ENCODE data around the gene TRAPPC4. TPM values are rescaled to one million over a fixed set of nuclear protein-coding genes. Genes with fewer than 3 reads are reported as not detected.
"Not testable (repeated sequence)": the region's sequence is repeated elsewhere in the genome, so short reads cannot be mapped to it uniquely, and the experiment has no call there.

The TRAPPC4 gene
- total RNA-seq, 2 experiments from 2014 or later, result 58.6 to 65.0 TPM

DNA sequence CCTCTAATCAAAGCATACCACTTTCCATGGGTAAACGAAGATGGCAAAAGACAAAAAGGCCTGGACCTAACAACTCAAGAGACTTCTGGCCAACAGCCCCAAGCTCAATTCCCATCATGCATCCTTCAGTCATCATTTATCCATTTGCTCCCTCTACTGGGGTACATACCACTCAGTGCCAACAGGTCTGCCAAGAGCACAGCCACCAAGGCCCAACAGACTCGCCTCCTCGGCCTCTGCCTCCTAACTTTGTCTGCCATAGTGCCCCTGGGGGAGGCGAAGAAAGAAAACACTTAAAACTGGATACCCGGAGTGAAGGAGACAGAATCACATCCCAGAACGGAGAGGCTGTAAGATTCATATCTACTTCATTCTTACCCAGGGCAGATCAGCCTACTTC is 37.3 kb downstream of the TRAPPC4 start:
- H3K4me1 Mint-ChIP-seq (ENCODE audit: low read depth), result peaks cover 30% of the 10 kb centered on the region
- peak overlapping the region; percentile 78 for H3K27ac Mint-ChIP-seq
- H3K4me3 Mint-ChIP-seq, result peak overlapping the region; percentile 97
- no peak for ATAC-seq
- no peaks in the 10 kb centered on the region for H3K27me3 Mint-ChIP-seq (ENCODE audit: low read depth)
- peak; percentile 32 for DNase-seq
- CTCF ChIA-PET, result interaction anchor here (0.8 to 2.6 kb wide), 12 partner anchors 12 to 366 kb away, joined by 3 to 12 read pairs (median 4); partner anchors contain the start of genes SLC37A4, TRAPPC4 and VPS11
- H3K36me3 Mint-ChIP-seq (ENCODE audit: low read depth), result peaks cover 58% of the 10 kb centered on the region
- POLR2A ChIA-PET, result interaction anchor here (0.5 to 4.1 kb wide), 14 partner anchors 8 to 269 kb away, joined by 3 to 28 read pairs (median 6); partner anchors contain the start of genes C2CD2L, HMBS, RPS25 and TRAPPC4
- H3K9me3 Mint-ChIP-seq (ENCODE audit: insufficient read depth), result no peaks in the 10 kb centered on the region

DNA sequence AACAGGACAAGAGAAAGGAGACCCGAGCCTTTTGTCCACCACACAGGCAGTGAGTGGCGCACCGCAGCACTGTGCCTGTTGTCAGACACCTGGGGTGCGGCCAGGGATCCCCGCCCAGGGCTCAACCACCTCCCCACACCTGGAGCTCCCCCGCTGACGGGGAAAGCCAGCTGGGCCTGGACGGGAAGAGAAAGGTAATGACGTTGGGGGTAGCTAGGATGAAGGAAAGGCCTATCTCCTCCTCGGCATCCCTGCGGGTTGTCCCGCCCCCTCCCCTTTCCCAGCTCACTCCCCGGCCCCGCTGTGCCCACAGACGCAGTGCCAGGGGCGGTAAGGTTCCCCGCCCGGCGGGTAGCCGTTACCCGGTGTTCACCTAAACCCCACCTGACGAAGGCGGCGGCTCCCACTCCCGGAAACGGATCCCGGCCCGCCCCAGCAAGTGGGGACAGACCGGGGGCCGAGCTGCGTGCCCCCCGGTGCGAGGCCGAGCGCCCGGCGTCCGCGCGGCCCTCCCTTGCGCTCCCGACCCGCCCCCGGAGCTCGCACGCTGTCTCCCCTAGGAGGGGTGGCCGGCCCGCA is 37.9 kb downstream of the TRAPPC4 start:
- no peaks in the 10 kb centered on the region for H3K27me3 Mint-ChIP-seq (ENCODE audit: low read depth)
- ChIA-PET POLR2A (interaction anchor here (0.5 to 4.1 kb wide), 15 partner anchors 9 to 269 kb away, joined by 3 to 28 read pairs (median 5); partner anchors contain the start of genes C2CD2L, HMBS, RPS25 and TRAPPC4), CTCF (interaction anchor here (0.5 to 2.6 kb wide), 12 partner anchors 11 to 268 kb away, joined by 3 to 12 read pairs (median 4); partner anchors contain the start of genes DPAGT1, SLC37A4 and VPS11)
- H3K4me3 Mint-ChIP-seq, result peak overlapping the region; percentile 97
- peaks cover 51% of the 10 kb centered on the region for H3K36me3 Mint-ChIP-seq (ENCODE audit: low read depth)
- DNase-seq (peak; percentile 56), ATAC-seq (peak; percentile 10)
- H3K9me3 Mint-ChIP-seq (ENCODE audit: insufficient read depth), result no peaks in the 10 kb centered on the region
- H3K4me1 Mint-ChIP-seq (ENCODE audit: low read depth), result peaks cover 30% of the 10 kb centered on the region
- H3K27ac Mint-ChIP-seq, result peak overlapping the region; percentile 99

DNA sequence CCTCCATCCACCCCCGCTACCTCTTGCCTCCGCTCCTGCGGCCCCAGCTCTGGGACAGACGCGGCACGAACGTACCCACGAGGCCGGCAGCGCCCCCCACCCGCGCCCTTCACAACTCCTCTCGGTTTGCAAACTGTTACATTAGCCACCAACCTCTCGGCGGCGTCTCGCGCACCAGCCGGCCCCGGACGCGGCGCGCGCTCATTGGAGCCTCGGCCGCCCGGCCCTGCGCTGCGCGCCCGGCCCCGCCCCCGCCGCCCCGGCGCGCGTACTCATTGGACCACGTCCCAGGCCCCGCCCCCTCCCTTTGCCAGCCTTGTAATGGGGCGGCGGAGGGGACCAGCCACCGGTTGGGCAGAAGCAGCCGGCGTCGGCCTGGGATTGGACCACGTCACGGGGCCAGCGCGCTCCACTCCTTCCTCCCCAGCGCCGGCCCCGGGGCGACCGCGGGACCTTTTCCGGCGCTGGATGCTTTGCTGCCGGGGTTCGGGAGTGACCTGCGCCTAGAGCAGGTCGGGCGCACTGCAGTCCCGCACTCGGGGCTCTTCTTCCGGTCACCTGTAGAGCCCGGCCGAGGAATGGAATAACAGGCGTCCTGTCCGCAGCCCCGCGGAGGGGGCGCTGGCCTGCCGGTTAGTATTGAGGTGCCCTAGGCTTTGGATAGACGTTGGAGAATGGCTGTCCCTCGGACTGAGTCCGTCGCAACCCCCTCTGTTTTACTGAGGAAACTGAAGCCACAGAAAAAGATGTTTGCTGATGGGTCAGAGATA is 38.6 kb downstream of the TRAPPC4 start, which contains the start of gene HYOU1:
HYOU1 (minus strand) TSS at position 206 of the 770 bp plus-strand sequence. CDS start 1,045 bp downstream, outside the sequence.
- CTCF ChIA-PET, result interaction anchor here (0.7 to 2.6 kb wide), 11 partner anchors 10 to 268 kb away, joined by 3 to 12 read pairs (median 6); partner anchors contain the start of genes DPAGT1, SLC37A4 and VPS11
- POLR2A ChIA-PET, result interaction anchor here (0.9 to 4.1 kb wide), 16 partner anchors 10 to 268 kb away, joined by 3 to 28 read pairs (median 6); partner anchors contain the start of genes C2CD2L, HINFP, HMBS and RPS25
- Mint-ChIP-seq H3K36me3 (ENCODE audit: low read depth) (peaks cover 46% of the 10 kb centered on the region), H3K9me3 (ENCODE audit: insufficient read depth) (no peaks in the 10 kb centered on the region), H3K4me3 (peak within 1 kb of the TSS; percentile 97), H3K4me1 (ENCODE audit: low read depth) (peaks cover 30% of the 10 kb centered on the region), H3K27ac (peak within 1 kb of the TSS; percentile 99), H3K27me3 (ENCODE audit: low read depth) (no peaks in the 10 kb centered on the region)
- DNase-seq (peak; percentile 99), ATAC-seq (peak; percentile 96)

DNA sequence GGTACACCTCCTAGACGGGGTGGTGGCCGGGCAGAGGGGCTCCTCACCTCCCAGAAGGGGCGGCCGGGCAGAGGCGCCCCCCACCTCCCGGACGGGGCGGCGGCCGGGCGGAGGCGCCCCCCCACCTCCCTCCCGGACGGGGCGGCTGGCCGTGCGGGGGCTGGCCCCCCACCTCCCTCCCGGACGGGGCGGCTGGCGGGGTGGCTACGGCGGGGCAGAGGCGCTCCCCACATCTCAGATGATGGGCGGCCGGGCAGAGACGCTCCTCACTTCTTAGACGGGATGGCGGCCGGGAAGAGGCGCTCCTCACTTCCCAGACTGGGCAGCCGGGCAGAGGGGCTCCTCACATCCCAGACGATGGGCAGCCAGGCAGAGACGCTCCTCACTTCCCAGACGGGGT is 40.6 kb downstream of the TRAPPC4 start:
- H3K27me3 Mint-ChIP-seq (ENCODE audit: low read depth); CTCF ChIA-PET; ATAC-seq; H3K4me3 Mint-ChIP-seq; H3K9me3 Mint-ChIP-seq (ENCODE audit: insufficient read depth); POLR2A ChIA-PET; DNase-seq; H3K27ac Mint-ChIP-seq: not testable (repeated sequence)
- Mint-ChIP-seq H3K4me1 (ENCODE audit: low read depth) (peaks cover 30% of the 10 kb centered on the region), H3K36me3 (ENCODE audit: low read depth) (peaks cover 26% of the 10 kb centered on the region)

DNA sequence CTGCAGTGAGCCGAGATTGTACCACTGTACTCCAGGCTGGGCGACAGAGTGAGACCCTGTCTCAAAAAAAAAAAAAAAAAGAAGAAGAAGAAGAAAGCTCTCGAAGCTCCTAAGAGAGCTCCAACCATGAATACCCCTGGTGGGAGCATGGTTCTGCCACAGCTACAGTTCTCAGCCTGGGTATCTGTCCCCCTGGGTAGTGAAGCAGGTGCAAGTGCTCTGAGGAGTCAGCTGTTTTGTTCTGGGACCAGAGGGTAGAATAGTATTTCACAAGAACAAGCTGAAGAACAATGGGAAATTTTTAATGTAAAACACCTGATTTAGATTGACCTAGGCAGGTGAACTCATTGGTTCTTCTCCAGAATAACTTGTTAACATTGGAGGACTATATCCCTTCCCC is 42.7 kb downstream of the TRAPPC4 start:
- Mint-ChIP-seq H3K27ac (no peak overlapping the region), H3K4me1 (ENCODE audit: low read depth) (peaks cover 30% of the 10 kb centered on the region), H3K36me3 (ENCODE audit: low read depth) (peaks cover 11% of the 10 kb centered on the region), H3K4me3 (no peak overlapping the region), H3K9me3 (ENCODE audit: insufficient read depth) (no peaks in the 10 kb centered on the region), H3K27me3 (ENCODE audit: low read depth) (no peaks in the 10 kb centered on the region)
- CTCF ChIA-PET, result no interaction called here
- POLR2A ChIA-PET, result interaction anchor here (1.2 kb wide), 1 partner anchor 33 kb away, joined by 5 read pairs; a partner anchor contains a TSS
- no peak for DNase-seq
- ATAC-seq, result no peak

DNA sequence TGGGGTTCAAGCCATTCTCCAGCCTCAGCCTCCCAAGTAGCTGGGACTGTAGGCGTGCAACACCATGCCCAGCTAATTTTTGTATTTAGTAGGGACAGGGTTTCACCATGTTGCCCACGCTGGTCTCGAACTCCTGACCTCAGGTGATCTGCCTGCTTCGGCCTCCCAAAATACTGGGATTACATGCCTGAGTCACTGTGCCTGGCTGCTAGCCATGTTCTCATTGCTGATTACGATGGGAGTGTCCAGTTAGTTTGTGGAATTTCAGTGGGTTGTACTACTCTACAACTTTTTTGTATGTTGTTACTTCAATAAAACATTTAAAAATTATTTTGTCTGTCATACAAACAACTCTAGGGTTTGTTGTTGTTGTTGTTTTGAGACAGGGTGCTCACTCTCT is 44.2 kb downstream of the TRAPPC4 start:
- no peak for ATAC-seq
- Mint-ChIP-seq H3K27me3 (ENCODE audit: low read depth) (no peaks in the 10 kb centered on the region), H3K4me3 (no peak overlapping the region), H3K4me1 (ENCODE audit: low read depth) (peaks cover 38% of the 10 kb centered on the region), H3K9me3 (ENCODE audit: insufficient read depth) (no peaks in the 10 kb centered on the region), H3K27ac (no peak overlapping the region), H3K36me3 (ENCODE audit: low read depth) (peaks cover 8% of the 10 kb centered on the region)
- POLR2A ChIA-PET, result interaction anchor here (1.3 kb wide), 1 partner anchor 44 kb away, joined by 4 read pairs; the partner anchor contains the start of genes RPS25 and TRAPPC4
- DNase-seq, result no peak
- CTCF ChIA-PET, result no interaction called here

DNA sequence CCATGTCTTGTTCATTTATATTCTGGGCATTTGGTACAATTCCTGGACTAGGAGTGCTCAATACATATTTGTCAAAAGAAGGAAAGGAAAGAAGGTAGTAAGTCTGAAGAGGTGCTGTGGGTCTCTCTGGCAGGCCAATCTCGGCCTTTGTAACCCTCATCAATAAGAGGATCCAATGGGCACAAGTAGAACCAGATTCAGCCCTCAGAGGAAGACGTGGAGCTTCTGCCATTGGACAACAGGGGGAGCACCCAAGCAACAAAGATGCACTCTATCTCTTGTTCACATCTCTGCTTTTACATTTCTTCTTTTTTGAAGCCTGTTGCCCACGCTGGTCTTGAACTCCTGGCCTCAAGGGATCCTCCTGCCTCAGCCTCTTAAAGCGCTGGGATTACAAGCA is 46.8 kb downstream of the TRAPPC4 start:
- H3K36me3 Mint-ChIP-seq (ENCODE audit: low read depth), result peaks cover 16% of the 10 kb centered on the region
- no peaks in the 10 kb centered on the region for H3K9me3 Mint-ChIP-seq (ENCODE audit: insufficient read depth)
- DNase-seq, result peak; percentile 74
- no peaks in the 10 kb centered on the region for H3K27me3 Mint-ChIP-seq (ENCODE audit: low read depth)
- peak; percentile 40 for ATAC-seq
- no peak overlapping the region for H3K4me3 Mint-ChIP-seq
- CTCF ChIA-PET, result interaction anchor here (0.5 to 3.4 kb wide), 7 partner anchors 10 to 309 kb away, joined by 3 to 18 read pairs (median 5); no protein-coding TSS in a partner anchor
- POLR2A ChIA-PET, result interaction anchor here (1.1 to 1.5 kb wide), 2 partner anchors 20 to 29 kb away, joined by 4 to 7 read pairs; a partner anchor contains a TSS
- no peak overlapping the region for H3K27ac Mint-ChIP-seq
- peaks cover 44% of the 10 kb centered on the region for H3K4me1 Mint-ChIP-seq (ENCODE audit: low read depth)

DNA sequence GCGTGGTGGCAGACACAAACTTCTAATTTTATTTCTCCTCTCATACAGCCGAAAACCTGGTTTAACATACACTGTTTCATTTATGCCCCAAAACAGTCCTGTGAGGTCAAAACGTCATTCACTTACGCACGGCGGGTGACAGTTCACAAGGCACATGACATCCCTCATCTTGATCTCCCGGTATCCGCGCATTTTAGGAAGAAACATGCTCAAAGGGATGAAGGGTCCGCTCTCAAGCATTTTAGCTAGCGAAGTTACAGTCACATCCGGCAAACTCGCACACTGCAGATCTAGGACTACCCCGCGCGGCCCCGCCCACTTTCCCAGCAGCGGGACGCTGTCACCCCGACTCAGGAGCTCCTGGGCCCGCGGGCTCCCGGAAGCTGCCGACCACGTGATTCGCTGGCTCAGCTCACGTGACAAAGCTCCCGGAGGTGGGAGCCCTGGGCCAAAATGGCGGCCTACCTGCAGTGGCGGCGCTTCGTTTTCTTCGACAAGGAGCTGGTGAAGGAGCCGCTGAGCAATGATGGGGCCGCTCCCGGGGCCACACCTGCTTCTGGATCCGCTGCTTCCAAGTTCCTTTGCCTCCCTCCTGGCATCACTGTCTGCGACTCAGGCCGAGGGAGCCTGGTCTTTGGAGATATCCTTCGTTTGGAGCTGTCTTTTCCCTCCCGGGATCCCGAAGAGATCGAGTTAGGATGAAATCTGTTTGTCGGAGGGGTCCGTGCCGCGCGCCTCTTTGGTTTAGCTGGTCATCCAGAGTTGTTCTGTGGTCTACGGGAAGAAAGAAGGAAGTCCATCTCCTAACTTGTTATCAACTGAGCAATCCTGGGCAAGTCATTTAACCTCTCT is 49.0 kb downstream of the TRAPPC4 start, which contains the start of gene VPS11:
VPS11 (plus strand) TSS at position 448 of the 852 bp plus-strand sequence; CDS start at position 454, 6 bp downstream.
- Mint-ChIP-seq H3K4me1 (ENCODE audit: low read depth) (peaks cover 44% of the 10 kb centered on the region), H3K9me3 (ENCODE audit: insufficient read depth) (no peaks in the 10 kb centered on the region), H3K27me3 (ENCODE audit: low read depth) (no peaks in the 10 kb centered on the region), H3K36me3 (ENCODE audit: low read depth) (peaks cover 25% of the 10 kb centered on the region), H3K4me3 (peak within 1 kb of the TSS; percentile 89), H3K27ac (peak within 1 kb of the TSS; percentile 97)
- ChIA-PET POLR2A (interaction anchor here (0.7 to 2.2 kb wide), 27 partner anchors 10 to 277 kb away, joined by 3 to 31 read pairs (median 4); partner anchors contain the start of genes C2CD2L, CENATAC, DDX6 and HMBS), CTCF (interaction anchor here (0.7 to 3.4 kb wide), 26 partner anchors 10 to 271 kb away, joined by 3 to 23 read pairs (median 5); partner anchors contain the start of genes C2CD2L, CBL, DPAGT1 and HMBS)
- DNase-seq (peak; percentile 99), ATAC-seq (peak; percentile 99)
